GM13977 (cell line): Measurements from ENCODE around the gene CA10.

Experiments
- DNase-seq: peaks from one replicate; pipeline ENCODE4 v3.0.0; 2012; ENCODE audit warnings: low spot score
- in situ Hi-C: fragments of 300-500 bp; cut with MboI; formaldehyde crosslinking; loops from one replicate; pipeline ENCODE4 v1.12.0; 2022; ENCODE audit warnings: low sequenced_read_pairs, low pct_unique_long_range_greater_than_20kb, mixed read lengths, inconsistent platforms; ENCODE audit not compliant: unreplicated experiment
- TF ChIP-seq, protein P1 (sequence below): IDR thresholded peaks from 2 replicates; pipeline ENCODE4 v1.5.1; 2012; ENCODE audit warnings: mild to moderate bottlenecking, control low read depth; ENCODE audit not compliant: insufficient read depth; ENCODE audit errors: extremely low read depth, missing control alignments

CA10 gene

DNA sequence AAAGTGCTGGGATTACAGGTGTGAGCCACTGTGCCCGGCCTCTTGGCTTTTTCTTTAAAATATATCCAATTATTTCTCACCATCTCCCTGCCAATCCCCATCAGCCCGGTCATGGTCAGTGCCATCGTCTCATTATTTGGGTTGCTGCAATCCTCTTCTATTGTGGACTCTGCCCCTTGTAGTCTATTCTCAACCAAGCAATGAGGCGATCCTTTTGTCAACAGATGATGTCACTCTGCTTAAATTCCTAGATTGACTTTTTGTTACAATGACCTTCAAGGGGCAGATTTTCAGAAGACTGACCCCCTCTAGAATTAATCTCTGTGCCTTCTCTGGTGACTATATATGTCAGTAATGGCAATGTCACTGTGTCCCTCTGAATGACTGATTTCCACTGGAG, 513.5 kb downstream of the CA10 start:
- DNase-seq = no peak
- TF ChIP-seq, protein P1, sequence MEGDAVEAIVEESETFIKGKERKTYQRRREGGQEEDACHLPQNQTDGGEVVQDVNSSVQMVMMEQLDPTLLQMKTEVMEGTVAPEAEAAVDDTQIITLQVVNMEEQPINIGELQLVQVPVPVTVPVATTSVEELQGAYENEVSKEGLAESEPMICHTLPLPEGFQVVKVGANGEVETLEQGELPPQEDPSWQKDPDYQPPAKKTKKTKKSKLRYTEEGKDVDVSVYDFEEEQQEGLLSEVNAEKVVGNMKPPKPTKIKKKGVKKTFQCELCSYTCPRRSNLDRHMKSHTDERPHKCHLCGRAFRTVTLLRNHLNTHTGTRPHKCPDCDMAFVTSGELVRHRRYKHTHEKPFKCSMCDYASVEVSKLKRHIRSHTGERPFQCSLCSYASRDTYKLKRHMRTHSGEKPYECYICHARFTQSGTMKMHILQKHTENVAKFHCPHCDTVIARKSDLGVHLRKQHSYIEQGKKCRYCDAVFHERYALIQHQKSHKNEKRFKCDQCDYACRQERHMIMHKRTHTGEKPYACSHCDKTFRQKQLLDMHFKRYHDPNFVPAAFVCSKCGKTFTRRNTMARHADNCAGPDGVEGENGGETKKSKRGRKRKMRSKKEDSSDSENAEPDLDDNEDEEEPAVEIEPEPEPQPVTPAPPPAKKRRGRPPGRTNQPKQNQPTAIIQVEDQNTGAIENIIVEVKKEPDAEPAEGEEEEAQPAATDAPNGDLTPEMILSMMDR = no peak
- in situ Hi-C loops = no loop called here

DNA sequence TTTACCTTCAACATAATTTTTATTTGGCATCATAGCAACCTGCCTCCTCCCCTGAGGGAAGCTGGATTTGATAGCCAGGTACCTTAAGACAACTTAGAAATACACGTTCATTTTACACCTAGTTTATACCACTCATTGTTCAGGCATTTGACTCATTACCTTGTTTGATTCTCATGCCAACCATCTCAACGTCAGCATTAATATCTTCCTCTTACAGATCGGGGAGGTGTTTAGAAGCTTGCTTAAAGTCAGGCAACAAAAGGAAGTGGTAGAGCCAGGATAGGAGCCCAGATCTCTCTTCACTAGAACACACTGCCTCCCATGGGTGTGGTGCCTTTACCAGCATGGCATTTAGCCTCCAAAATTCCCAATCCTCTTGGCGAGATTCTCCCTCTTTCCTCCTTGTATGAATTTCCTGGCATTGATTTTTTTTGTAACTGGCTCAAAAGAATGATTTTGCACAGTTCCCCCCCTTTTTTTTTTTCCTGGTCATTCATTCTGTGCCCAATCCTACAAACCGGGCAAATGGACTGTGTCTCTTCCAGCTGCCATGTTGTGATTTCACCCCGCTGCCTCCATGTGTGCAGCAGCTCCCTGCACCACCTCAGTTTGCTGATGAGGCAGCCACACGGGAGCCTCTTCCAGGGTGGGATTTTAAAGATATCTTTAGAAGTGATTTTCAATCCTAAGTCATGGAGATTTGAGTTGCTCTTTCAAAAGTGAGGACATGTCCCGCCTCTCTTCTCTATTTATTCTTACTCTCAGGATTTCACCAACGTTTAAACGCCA, 514.6 kb downstream of the CA10 start:
- in situ Hi-C loops = no loop called here
- TF ChIP-seq, protein P1 = no peak
- DNase-seq = no peak

DNA sequence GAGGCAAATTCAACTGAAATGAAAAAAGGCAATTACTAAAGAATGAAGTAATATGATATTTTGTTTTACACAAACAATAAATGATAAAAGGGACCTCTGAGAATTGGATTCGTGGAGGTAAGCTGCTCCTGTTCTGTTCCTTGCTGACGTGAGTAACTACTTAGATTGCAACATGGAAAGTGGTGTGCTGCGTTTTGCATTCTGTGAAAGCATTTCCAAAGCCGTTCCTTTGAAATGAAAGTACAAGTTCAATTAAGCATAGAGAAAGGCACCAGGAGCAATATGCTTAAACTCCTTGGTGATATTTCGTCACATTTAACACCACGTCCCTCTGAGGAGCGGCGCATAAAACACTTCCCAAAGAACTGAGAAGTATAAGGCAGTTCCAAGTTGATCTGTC, 516.5 kb downstream of the CA10 start:
- no peak for DNase-seq
- TF ChIP-seq, protein P1 = no peak
- in situ Hi-C loops = no loop called here

DNA sequence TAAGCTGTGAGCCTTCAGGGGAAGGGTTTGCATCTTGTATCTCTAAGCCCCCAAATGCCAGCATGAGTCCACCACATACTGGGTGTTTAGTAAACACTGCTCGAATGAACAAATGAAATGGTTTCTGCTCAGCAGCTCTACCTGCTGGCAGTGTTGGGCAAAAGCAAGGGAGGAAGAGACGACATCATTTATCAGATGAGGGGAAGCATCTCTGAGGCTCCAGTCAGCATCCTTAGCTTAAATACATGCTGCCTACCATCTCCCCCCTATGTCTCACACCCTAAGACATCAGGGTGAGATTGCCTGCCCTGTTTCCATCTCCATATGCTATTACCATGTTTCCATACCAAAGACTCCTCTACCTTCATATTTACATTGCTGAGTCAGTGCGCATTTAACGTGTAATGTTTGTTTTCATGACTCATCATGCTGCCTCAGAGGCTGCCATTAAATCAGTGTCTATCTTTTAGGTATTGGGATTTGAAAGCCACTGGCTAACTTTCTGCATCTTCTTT, 518.3 kb downstream of the CA10 start:
- peak; percentile 12 for DNase-seq
- TF ChIP-seq, protein P1 = peak; percentile 52
- in situ Hi-C loops = no loop called here

DNA sequence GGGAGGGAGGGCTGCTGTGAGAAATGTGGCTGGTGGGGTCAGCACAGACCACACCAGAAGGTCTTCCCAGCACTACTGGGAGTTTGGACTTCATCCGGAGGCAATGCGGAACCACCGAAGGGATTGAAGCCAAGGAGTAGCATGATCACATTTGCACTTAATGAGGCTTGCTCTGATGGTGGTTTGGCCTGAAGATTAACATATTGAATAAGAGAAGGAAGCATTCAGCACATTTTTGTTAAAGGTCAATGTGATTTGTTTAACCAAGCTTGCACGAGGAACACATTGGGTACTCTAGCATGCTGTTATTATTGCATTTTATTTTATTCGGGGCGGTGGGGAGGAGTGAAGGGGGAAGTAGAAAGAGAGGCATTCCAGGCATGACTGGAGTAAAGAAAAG, 519.5 kb downstream of the CA10 start:
- DNase-seq = no peak
- in situ Hi-C loops = no loop called here
- TF ChIP-seq, protein P1 = no peak

DNA sequence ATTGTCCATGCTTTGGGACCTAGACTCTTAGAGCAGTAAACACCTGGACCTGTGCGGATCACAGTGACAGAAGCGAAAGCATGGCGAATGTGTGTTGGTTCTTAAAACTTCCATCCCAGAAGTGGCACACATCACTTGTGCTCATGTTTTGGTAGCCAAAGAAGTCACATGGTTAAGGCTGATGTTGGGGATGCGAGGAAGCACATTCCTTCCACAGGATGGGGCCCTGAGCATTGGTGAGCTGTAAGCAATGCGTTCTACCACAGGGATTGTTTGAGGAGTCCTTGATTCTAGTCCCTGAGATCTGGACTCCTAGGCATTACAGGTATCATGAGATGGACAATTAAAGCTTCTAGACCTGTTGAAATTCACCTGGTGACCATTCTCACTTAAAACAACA, 522.2 kb downstream of the CA10 start:
- no peak for DNase-seq
- TF ChIP-seq, protein P1 = no peak
- in situ Hi-C loops = no loop called here
